CD1c-positive myeloid dendritic cell (primary cell): Measurements from ENCODE around the gene NFIL3.

Experiments
- DNase-seq: peaks from one replicate; pipeline ENCODE4 v3.0.0-alpha.2; 2016; ENCODE audit errors: extremely low spot score

NFIL3 gene

GRCh38 chr9:91421971-91422757 lies 1.5 kb downstream of the NFIL3 start:
- DNase-seq = peak; percentile 40

GRCh38 chr9:91421128-91421765 lies 2.4 kb downstream of the NFIL3 start:
- peak; percentile 40 for DNase-seq

- DNase-seq = no peak
These were observed 3.0 kb downstream of the NFIL3 start for GRCh38 chr9:91420501-91421127.

GRCh38 chr9:91419222-91420191 lies 4.1 kb downstream of the NFIL3 start:
- DNase-seq = peak; percentile 94

DNA sequence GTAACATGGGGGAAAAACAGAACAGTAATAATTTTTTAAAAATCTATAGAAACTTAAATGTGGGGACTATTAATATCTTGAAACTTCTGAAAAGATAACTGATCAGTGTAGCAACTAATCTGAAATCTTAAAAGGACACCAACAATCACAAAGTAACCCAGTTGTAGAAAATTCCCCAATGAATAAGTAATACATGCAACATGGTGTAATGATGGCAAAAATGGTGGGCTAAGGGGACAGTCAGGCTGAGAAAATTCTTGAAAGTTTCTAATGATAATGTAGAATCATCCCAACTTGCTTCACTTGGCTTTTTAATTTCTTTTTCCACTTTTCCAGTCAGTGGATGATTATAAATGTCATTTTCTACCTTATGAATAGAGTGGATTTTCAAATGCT lies 5.4 kb downstream of the NFIL3 start:
- no peak for DNase-seq

DNA sequence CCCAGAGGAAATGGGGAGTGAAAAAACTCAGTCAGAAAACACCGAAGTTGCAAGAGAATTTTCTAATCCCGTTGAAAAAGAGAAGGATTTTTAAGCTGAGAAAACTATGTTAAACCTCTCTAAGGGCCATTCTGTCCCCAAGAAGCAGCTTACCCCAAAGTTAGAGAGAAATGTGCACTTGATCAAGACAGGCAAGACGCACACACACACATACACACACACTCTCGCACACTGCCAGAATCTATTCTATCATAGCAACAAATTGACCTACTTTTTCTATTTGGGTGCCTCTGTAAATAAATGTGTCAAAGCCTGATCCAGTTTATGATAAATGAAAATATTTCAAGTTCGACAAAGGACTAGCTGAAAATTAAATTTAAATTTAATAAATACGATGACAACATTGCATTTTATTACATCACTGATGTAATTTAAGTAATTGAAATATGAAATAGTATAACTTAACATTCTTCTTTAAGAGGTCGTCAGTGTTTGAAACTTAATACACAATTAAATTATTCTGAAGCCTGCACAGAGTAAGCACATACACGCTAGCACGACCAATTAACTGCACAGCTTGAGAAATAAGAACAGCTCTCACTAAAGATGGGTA lies 5.9 kb downstream of the NFIL3 start:
- DNase-seq = no peak

GRCh38 chr9:91416096-91416712 lies 7.4 kb downstream of the NFIL3 start:
- peak; percentile 13 for DNase-seq

- peak; percentile 85 for DNase-seq
These were observed 8.3 kb downstream of the NFIL3 start for GRCh38 chr9:91415290-91415689.

GRCh38 chr9:91412941-91413340 lies 10.7 kb downstream of the NFIL3 start:
- DNase-seq = peak; percentile 39

DNA sequence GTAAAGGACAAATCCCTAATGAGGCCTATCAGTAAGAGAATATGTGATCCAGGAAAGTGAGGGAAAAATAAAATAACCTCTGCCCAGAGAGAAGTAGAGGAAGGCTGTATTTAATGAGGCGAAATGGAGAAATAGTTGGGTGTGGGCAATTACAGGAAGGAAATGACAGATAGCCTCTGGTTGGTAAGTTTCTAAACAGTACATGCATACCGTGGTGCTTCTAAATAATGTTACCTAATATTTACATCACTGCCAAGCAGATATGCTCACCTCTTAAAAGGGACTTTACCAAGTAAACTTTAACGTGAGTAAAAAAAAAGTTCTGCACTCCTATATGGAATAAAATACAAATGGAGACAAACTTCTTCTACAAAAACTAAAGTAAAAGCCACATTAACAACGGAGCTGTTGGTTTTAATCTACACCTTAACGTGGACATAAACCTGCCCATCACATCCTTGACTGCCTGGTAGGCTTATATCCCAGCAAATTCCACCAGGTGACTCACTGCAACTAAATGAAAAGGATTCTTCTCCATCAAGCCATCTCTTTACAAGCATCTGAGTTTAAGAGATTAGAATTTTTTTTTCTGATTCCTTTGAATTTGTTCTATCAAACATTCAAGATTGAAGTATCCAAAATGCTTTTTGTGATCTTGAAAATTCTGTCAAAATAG lies 12.4 kb downstream of the NFIL3 start:
- peak; percentile 74 for DNase-seq

DNA sequence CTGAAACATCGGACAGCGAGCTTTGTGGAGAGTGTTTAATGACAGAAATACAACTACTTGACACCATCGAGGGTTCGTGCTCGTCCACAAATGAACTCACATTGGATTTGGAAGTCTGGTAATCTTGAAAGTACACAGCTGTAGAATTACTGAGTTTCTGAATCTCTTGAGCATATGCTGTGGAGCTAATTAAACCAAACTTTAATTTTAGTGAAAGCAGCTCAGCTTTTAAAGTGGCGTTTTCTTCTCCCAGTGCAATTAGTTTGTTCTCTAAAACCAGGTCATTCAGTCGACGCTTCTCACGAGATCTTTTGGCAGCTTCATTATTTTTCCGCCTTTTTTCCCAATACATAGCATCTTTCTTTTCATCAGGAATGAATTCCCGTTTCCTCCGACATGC lies 13.5 kb downstream of the NFIL3 start:
- DNase-seq = no peak

DNA sequence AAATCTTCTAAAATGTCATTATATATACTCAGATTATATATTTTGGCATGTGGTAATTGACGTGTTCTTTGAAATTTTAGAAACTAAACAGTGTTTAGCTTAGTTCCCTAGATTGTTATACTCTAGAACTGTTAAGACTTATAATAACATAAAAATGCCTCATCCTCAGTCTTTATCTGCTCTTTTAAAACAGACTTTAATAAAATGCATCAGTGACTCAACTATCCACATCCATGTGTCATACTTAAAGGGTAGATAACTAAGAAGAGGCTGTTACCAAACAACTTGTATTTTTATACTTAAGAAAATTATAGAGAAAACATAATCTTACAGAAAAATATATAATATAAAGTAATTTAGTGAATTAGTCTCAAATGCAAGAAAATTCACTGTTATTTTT lies 15.2 kb downstream of the NFIL3 start:
- no peak for DNase-seq

GRCh38 chr9:91407580-91408318 lies 15.9 kb downstream of the NFIL3 start:
- peak; percentile 34 for DNase-seq

DNA sequence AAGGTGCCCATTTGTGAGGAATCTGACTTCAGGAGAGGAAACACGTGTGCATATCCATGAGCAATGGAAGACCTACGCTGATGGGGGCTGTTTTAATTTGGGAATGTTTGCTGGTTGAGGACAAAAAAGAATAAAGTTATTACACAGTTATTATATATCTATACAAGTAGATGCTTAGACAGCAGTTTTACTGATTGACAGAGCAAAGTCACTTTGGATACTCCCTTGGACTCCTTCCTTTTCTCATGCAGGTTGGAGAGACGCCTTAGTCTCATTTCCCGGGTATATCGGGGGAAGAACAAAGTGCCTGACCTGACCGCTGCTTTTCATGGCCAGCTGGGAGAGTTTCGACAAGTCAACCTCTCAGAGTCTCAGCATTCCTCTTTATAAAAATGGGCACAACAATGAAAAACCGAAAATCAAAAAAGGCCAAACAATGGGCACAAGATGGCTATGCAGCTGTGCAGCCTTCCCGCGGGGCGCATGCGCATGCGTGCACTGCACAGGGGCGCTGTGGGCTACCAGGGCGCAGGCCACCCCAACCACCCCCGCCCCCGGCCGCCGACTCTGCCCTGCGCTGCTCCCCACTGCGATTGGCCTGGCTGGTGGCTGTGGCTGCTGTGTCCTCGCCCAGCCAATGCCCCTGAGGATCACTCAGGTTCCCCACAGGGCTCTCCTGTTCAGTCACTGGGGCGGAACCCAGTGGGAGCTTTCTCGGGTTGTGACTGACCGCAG lies 18.1 kb downstream of the NFIL3 start:
- no peak for DNase-seq

- DNase-seq = no peak
These were observed 19.7 kb downstream of the NFIL3 start for GRCh38 chr9:91403665-91404543.

- no peak for DNase-seq
These were observed 24.7 kb downstream of the NFIL3 start for GRCh38 chr9:91398926-91399325.

GRCh38 chr9:91395553-91396471 lies 27.8 kb downstream of the NFIL3 start:
- peak; percentile 88 for DNase-seq
